GM12873 (cell line): ENCODE results near the gene SOX8.

Source experiments
- TF ChIP-seq, protein P1 (sequence below): IDR thresholded peaks from 2 replicates; pipeline ENCODE4 v1.5.1; 2012; ENCODE audit warnings: low read depth, mild to moderate bottlenecking, moderate library complexity, low read length, control low read depth; ENCODE audit not compliant: insufficient read depth; ENCODE audit errors: missing control alignments

The SOX8 gene

DNA sequence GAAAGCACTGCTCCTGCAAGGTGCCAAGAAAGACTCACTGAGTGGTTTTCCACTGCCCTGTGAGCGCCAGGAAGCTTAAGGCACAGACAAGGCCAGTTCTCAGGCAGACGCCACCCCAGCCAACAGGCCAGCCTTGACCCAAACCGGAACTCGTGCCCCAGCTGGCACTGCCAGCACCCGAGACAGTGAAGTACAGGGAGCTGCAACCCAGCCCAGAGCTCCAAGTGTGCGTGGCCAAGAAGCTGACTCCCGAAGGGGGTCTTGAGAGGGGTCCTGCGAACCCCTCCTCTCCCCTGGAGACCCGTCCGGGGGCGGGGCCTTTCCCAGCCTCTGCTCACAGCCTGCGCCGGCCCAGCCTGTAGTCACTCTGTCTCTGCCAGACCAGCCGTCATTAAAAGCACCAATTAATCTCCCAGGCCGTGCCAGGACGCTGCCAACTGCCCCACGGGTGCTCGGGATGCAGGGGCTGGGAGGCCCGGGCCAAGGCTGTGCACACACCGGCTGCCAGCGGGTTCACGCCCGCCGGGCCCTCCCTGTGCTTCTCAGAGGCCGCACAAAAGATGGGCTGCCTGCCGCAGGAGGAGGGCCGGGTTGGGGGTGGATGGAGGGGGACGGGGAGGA lies 4.4 kb upstream of the SOX8 start:
- TF ChIP-seq, protein P1, sequence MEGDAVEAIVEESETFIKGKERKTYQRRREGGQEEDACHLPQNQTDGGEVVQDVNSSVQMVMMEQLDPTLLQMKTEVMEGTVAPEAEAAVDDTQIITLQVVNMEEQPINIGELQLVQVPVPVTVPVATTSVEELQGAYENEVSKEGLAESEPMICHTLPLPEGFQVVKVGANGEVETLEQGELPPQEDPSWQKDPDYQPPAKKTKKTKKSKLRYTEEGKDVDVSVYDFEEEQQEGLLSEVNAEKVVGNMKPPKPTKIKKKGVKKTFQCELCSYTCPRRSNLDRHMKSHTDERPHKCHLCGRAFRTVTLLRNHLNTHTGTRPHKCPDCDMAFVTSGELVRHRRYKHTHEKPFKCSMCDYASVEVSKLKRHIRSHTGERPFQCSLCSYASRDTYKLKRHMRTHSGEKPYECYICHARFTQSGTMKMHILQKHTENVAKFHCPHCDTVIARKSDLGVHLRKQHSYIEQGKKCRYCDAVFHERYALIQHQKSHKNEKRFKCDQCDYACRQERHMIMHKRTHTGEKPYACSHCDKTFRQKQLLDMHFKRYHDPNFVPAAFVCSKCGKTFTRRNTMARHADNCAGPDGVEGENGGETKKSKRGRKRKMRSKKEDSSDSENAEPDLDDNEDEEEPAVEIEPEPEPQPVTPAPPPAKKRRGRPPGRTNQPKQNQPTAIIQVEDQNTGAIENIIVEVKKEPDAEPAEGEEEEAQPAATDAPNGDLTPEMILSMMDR = no peak

DNA sequence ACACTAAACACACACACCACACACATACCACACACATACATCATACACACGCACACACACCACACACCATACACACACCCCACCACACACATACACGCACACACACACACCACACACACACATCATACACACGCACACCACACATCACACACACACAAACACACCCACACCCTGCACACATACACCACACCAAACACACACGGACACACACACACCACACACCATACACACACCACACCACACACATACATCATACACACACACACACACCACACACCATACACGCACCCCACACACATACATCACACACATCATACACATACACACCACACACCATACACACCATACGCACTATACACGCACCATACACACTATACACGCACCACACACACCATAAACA lies 3.7 kb upstream of the SOX8 start:
- TF ChIP-seq, protein P1 = no peak

DNA sequence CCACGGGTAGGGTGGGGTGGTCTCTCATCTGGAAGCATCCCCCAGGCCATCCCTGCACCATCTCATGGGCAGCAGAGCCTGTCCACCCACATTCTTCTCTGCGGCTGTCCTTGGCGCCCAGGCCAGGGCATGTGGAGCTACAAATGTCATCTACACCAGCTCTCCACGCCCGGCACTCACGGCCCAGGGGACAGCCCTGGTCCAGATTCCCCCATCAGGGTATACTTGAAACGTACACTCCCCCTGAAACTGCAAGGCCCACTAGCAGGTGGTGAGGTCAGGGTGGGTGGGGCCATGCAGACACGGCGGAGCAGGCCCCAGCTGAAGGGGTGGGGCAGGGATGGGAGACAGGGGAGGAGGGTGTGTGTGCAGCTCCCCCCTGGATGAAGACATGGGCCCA lies 3.2 kb upstream of the SOX8 start:
- TF ChIP-seq, protein P1 = no peak

DNA sequence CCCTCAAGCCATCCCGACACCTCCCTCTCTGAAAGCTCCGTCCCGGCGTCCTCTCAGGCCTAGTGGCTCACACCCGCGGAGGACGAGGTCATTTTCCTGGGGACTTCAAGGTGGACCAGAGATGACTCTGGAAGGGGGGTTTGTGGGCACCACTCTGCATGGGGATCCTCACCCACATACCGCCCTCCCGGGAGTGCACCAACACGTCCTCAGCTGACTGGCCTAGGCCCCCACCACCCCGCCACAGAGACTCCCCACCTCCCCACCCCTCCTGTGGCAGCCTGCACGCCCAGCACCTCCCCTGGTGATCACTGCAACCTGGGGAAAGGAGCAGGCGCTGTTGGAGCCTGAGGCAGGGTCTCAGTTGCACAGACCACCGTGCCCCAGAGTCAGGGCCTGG lies 2.4 kb upstream of the SOX8 start:
- TF ChIP-seq, protein P1 = no peak

DNA sequence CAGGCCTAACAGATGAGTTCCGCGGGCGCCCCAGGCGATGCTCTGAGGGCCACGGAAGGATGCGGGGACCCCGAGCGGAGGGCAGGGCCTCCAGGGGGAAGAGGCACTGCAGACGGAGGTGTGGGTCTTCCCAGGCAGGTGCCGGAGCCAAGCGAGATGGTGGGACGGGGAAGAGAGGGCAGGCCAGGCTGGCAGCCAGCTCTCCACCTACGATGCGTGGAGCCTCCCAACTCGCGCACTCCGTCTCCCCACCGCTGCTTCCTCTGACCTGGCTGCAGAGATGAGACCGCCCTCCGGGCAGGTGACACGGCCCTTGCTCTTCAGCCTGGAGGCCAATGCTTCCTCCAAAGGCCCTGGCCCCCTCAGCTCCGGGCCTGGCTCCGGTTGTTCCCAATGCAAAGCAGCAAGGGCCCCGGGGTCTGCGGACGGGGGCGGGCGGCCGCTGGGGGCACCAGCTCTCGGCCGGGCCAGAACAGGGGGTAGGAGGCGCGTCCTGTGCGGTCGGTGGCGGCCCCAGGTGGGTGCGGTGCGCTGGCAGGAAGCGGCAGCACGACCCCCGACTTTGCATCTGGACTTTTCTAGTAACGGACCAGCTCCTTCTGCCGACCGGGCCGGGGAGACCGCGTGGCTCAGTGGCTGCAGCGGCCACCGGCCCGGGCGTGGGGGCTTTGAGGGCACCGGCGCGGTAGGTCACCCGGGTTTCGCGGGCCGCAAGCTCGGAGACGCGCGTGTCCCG lies 1.5 kb upstream of the SOX8 start:
- TF ChIP-seq, protein P1 = no peak

DNA sequence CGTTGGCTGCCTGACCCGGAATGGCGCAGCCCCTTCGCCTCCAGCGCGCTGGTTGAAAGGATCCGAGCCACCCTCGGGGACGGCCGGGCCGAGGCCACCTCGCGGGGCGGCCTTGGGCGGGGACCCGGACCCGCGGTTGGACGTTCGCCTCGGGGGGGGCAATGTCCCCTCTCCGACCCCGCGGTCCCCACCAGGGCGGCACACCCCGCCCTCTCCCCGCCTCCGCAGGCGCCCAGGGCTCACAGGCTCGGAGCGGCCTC lies 1.0 kb upstream of the SOX8 start:
- TF ChIP-seq, protein P1 = no peak

DNA sequence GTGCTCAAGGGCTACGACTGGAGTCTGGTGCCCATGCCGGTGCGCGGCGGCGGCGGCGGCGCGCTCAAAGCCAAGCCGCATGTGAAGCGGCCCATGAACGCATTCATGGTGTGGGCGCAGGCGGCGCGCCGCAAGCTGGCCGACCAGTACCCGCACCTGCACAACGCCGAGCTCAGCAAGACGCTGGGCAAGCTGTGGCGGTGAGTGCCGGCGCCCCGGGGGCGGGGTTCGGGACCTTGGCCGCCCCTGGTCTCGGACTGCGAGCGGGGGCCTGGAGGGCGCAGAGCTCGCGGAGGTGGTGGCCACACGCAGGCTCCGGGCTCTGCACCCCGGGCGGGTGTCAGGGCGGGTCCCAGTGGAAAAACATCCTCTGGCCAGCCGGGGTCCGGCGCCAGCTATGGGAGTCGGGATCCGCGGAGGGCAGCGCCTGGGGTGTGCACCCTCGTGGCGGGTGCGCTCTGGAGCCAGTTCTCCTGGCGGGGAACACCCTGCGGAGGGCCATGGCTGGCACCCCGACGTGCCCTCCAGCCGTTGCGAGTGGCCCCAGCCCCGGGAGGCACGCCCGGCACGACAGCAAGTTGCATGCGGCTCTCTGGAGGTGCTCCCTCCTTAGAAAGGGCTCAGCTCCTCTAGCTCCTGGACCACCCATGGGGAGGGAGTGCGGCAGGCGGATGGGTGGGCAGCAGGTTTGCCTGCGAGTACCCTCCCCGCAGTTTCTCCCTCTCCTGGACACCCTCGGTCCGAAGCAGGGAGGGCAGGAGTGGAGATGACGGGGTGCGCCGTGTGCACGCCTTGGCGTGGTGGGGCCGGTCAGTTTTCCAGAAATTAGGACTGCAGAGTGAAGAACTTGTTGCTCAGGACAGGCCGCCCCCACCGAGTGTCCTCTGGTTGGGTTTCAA lies 824 bp downstream of the SOX8 start:
- TF ChIP-seq, protein P1 = no peak
